Right cardiac atrium (tissue), 5 donors: ENCODE measurements around the gene NHEJ1. TPM values are rescaled to one million over a fixed set of nuclear protein-coding genes. Genes with fewer than 3 reads are reported as not detected.
A peak's percentile ranks its signal among the peaks of the same experiment; 100 is the strongest.

Experiments used
- ATAC-seq, 2 donors: fragments of 200-7000 bp; cut with Tn5 transposase; one replicate each; pipeline versions ENCODE4 v1.8.0 to v1.9.1; 2020; ENCODE audit warnings: moderate library complexity in 2 of 2, mild to moderate bottlenecking in 1 of 2
- DNase-seq, 3 donors: peaks; one replicate each; pipeline ENCODE4 v3.0.0-alpha.2; 2020
- H3K27ac ChIP-seq: one replicate; pipeline ENCODE4 v1.5.1; 2013; ENCODE audit warnings: mild to moderate bottlenecking, low read length, control low read depth, moderate library complexity
- H3K27me3 ChIP-seq: one replicate; pipeline ENCODE4 v1.6.1; 2013; ENCODE audit not compliant: control insufficient read depth, insufficient read depth
- H3K4me1 ChIP-seq: one replicate; pipeline ENCODE4 v1.6.1; 2013; ENCODE audit warnings: low read length; ENCODE audit not compliant: control insufficient read depth, insufficient read depth
- H3K4me3 ChIP-seq: one replicate; pipeline ENCODE4 v1.5.1; 2013; ENCODE audit warnings: low read length, control low read depth
- H3K9me3 ChIP-seq: one replicate; pipeline ENCODE4 v1.6.1; 2013; ENCODE audit warnings: low read length; ENCODE audit not compliant: control insufficient read depth
- WGBS: extraction: QIAGEN DNeasy Blood & Tissue Kit; methylation state at CpG from one replicate; pipeline ENCODE4 v1.1.7; 2013; 5-methylcytosine and 5-hydroxymethylcytosine counted together
- intact Hi-C, 4 donors: fragments of 100-400 bp; cut with DNase I; formaldehyde crosslinking; loops; one replicate each; pipeline versions ENCODE4 v1.11.0 to v1.14.0; 2022 to 2023
- polyA plus RNA-seq: library from polyadenylated mRNA; stranded (reverse); fragments of 200-250 nt; gene quantifications from one replicate; pipeline ENCODE4 v1.2.3, GENCODE V29; 2013
- total RNA-seq, 4 donors: library from RNA; stranded (reverse); fragmentation: NEBNext Ultra II Directional; extraction: Animal tissue kit (Norgen Biotek cat#: 25700); gene quantifications; one replicate each; pipeline ENCODE4 v1.2.1, GENCODE V29; 2021
- donor health status: healthy with polysubstance abuse.
- donor health status: DM: no; HTN: yes; CAD: no.
- donor health status: DM: no; HTN: no; CAD: no.
- donor health status: DM: no; HTN: yes; CAD: no; lungs with severe emphysema.
- donor health status: DM: yes; HTN: yes; CAD: no.

The NHEJ1 gene
- total and polyA plus RNA-seq, 5 donors, result 5.4 to 9.4 (median 9.1) TPM

DNA sequence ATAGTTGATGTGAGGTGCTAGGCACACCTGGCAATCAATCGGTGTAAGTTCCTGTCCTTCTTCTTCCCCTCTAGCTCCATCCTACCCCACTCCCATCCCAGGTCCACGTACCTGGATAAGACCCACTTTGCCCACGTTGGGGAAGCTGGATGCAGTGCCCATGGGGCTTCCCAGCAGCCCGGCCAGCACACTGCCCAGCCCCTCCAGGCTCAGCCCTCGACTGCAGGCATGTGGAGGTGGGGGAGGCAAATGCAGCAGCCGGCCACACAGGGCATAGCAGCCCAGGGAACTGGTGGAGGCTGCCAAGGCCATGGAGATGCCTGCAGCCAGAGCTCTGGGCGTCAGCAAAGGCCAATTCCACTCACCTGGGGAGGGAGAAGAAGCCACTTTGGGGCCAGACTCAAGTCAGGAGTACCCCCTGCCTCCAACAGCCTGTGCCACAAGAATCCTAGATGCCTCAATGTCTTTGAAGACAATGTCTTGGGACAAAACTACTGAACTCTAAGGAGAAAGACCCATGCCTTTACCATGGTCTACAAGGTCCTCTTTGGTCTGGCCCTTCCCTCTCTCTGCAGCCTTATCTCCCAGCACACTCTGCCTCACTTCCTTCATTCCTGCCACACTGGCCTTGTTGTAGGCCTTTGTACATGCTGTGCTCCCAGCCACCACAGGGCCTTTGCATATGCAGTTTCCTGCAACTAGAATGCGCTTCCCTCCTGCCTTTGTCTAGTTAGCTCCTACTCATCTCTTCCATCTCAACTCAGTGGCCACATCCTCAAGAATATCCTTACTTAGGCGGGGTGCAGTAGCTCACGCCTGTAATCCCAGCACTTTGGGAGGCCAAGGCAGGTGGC, 4.7 kb upstream of the NHEJ1 start:
- H3K4me3 ChIP-seq, result no peak overlapping the region
- intact Hi-C loops, result loop anchor here in 2 of 4 donors (5.0 to 10.0 kb wide), 2 partner anchors 127 to 130 kb away; no protein-coding TSS in a partner anchor
- no peak overlapping the region for H3K27ac ChIP-seq
- DNase-seq, result no peak
- no peaks in the 10 kb centered on the region for H3K27me3 ChIP-seq
- WGBS, result 83% methylated on average over 10 of the region's 10 CpGs
- peaks cover 3% of the 10 kb centered on the region for H3K4me1 ChIP-seq
- no peaks in the 10 kb centered on the region for H3K9me3 ChIP-seq
- no peak for ATAC-seq

GRCh38 chr2:219163156-219163555, 2.5 kb upstream of the NHEJ1 start:
- 91% methylated on average over 6 of the region's 6 CpGs for WGBS
- ATAC-seq, result no peak
- intact Hi-C loops, result loop anchor here in 2 of 4 donors (5.0 to 10.0 kb wide), 2 partner anchors 132 to 134 kb away; no protein-coding TSS in a partner anchor

GRCh38 chr2:219161097-219161496, 482 bp upstream of the NHEJ1 start:
- intact Hi-C loops, result loop anchor here in 3 of 4 donors (2.0 to 10.0 kb wide), 3 partner anchors 134 to 136 kb away; no protein-coding TSS in a partner anchor
- H3K27me3 ChIP-seq, result no peaks in the 10 kb centered on the region
- peaks cover 3% of the 10 kb centered on the region for H3K4me1 ChIP-seq
- ATAC-seq (no peak), DNase-seq (no peak)
- no peaks in the 10 kb centered on the region for H3K9me3 ChIP-seq
- peak overlapping the region; percentile 98 for H3K27ac ChIP-seq
- H3K4me3 ChIP-seq, result peak overlapping the region; percentile 61
- WGBS, result 70% methylated on average over 4 of the region's 4 CpGs

More at GRCh38 chr2:219163156-219163555, 2.5 kb upstream of the NHEJ1 start:
- Histone ChIP-seq H3K4me3 (no peak overlapping the region), H3K27ac (no peak overlapping the region), H3K9me3 (no peaks in the 10 kb centered on the region), H3K4me1 (peaks cover 3% of the 10 kb centered on the region), H3K27me3 (no peaks in the 10 kb centered on the region)
- DNase-seq, result no peak

DNA sequence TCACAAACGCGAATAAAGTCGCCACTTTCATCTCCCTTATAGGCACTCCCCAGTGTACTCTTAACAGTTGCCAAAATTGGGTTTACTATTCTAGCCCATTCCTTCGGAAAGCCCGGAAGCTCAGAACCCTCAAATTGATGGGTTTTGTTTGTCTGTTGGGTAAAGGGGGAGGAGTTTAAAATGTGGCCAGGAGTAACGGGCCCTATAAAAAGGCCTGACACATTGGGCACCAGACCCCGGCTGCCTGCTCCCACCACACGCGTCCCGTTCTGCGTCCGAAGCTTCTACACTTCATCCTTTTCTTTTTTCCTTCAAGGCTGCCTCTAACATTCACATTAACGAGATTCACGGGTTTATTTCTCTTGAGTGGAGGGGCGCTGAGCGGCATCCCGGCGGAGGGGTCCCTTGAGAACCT, 837 bp downstream of the NHEJ1 start:
- intact Hi-C loops, result loop anchor here in 3 of 4 donors (2.0 to 10.0 kb wide), 3 partner anchors 135 to 138 kb away; no protein-coding TSS in a partner anchor
- no peaks in the 10 kb centered on the region for H3K9me3 ChIP-seq
- H3K4me1 ChIP-seq, result peaks cover 3% of the 10 kb centered on the region
- 8% methylated on average over 18 of the region's 18 CpGs for WGBS
- peak overlapping the region; percentile 61 for H3K4me3 ChIP-seq
- H3K27ac ChIP-seq, result peak overlapping the region; percentile 5
- no peak for ATAC-seq
- no peaks in the 10 kb centered on the region for H3K27me3 ChIP-seq
- no peak for DNase-seq

DNA sequence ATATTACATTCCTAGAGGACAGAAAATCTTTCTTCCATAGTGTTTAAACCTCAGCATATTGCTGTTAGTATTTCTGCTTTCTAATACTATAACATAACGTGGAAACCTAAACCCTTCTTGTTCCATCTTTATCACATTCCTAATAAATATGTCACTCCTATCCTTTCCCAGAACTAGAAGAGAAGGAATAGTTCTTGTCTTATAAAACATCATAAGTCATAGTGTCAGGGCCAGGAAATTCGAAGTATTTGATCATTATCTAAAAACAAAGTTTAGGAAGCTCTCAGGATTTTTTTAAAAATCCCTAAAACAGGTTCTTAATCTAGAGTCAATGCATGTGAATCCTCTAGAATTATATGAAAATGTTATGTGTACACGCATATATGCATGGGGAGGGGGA, 2.0 kb downstream of the NHEJ1 start:
- H3K4me3 ChIP-seq, result no peak overlapping the region
- no peak overlapping the region for H3K27ac ChIP-seq
- 86% methylated on average over 3 of the region's 3 CpGs for WGBS
- no peak for DNase-seq
- no peaks in the 10 kb centered on the region for H3K27me3 ChIP-seq
- intact Hi-C loops, result no loop called here
- peaks cover 3% of the 10 kb centered on the region for H3K4me1 ChIP-seq
- no peaks in the 10 kb centered on the region for H3K9me3 ChIP-seq
- ATAC-seq, result no peak

DNA sequence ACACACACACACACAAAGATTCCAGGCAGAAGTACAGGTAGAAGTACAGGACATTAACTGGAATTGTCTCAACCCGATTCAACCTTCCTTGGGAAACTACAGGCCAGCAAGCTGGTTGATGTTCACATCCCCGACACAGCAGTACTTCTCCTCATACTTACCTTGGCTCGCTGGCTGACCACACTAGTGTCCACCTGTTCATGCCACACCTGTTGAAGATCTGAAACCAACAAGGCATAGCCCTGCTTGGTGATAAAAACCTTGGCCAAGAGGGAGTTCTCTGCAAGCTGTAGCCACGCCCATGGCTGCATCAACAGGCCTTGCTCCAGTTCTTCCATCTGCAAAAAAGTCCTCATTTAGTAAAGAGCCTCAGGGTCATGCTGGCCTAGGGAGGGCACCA, 2.6 kb downstream of the NHEJ1 start:
- Histone ChIP-seq H3K4me1 (peaks cover 3% of the 10 kb centered on the region), H3K9me3 (no peaks in the 10 kb centered on the region), H3K4me3 (no peak overlapping the region), H3K27me3 (no peaks in the 10 kb centered on the region), H3K27ac (no peak overlapping the region)
- DNase-seq (no peak), ATAC-seq (no peak)
- intact Hi-C loops, result no loop called here
- 96% methylated on average over 4 of the region's 4 CpGs for WGBS

DNA sequence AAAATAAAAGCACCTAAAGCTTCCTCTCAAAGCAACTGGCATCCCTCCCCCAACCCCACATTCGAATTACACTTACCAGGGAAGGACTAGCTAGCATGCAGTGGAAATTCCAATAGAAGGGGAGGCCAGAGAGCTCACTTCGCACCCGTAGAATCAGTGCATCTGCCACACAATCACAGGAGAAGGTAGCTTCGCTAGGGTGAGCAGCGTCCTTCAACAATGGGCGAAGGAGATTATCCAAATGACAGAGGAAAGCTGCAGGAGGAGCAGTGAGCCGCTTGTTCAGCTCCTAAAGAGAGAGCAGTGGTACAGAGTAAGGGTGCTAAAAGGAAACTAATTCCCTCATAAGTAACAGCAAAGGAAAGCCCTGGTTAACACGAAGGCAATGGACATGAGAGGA, 3.2 kb downstream of the NHEJ1 start:
- intact Hi-C loops, result no loop called here
- H3K9me3 ChIP-seq, result no peaks in the 10 kb centered on the region
- ATAC-seq, result no peak
- peaks cover 3% of the 10 kb centered on the region for H3K4me1 ChIP-seq
- H3K4me3 ChIP-seq, result no peak overlapping the region
- no peak overlapping the region for H3K27ac ChIP-seq
- H3K27me3 ChIP-seq, result no peaks in the 10 kb centered on the region
- 90% methylated on average over 8 of the region's 8 CpGs for WGBS
- no peak for DNase-seq

DNA sequence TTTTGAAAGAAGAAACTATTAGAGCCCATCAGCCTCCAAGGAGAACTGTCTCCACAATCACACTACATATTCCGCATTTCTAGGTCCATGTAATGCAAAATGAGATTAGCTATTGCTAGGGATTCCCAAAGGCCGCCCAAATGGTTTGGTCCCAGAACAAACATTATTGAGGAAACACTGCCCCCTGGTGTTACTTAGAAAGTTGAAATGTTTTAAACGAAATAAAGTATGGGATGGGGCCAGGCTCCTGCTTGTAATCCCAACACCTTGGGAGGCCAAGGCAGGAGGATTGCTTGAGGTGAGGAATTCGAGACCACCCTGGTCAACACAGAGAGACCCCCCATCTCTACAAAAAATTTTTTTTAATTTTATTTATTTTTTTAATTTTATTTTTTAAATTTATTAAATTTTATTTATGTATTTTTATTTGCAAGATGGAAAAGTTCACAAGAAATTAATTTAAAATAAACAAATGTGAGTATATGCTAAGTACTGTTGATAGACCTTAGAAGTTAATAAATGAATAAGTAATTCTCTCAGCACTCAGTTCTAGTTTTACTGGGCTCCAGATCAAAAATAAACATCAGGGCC, 5.5 kb downstream of the NHEJ1 start:
- ATAC-seq, result peak; percentile 52 to 53
- H3K27ac ChIP-seq, result no peak overlapping the region
- H3K27me3 ChIP-seq, result no peaks in the 10 kb centered on the region
- intact Hi-C loops, result loop anchor here in 1 of 4 donors (2.0 kb wide), 1 partner anchor 96 kb away; no protein-coding TSS in a partner anchor
- no peak overlapping the region for H3K4me3 ChIP-seq
- no peaks in the 10 kb centered on the region for H3K9me3 ChIP-seq
- DNase-seq, result peak in 1 of 3 donors; percentile 42
- no peaks in the 10 kb centered on the region for H3K4me1 ChIP-seq
- WGBS, result 7% methylated on average over 4 of the region's 4 CpGs

DNA sequence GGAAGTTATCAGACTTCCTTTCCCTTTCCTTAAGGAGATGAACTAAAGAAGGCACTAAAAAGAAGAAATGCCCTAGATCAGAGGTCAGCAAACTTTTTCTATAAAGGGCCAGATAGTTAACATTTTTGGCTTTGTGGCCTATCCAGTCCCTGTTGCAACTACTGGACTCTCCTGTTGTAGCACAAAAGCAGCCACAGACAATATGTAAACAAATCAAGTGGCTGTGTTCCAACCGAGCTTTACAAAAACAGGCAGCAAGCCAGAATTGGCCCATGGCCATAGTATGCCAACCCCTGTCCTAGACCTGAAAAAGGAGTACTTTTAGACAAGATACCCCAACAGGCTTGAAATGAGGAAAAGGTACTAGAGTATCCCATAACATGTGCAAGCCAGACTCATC, 10.9 kb downstream of the NHEJ1 start:
- 30% methylated on average over 1 of the region's 1 CpG for WGBS
- no peak overlapping the region for H3K4me3 ChIP-seq
- DNase-seq (no peak), ATAC-seq (no peak)
- intact Hi-C loops, result loop anchor here in 2 of 4 donors (2.0 to 10.0 kb wide), 3 partner anchors 91 to 122 kb away; no protein-coding TSS in a partner anchor
- H3K27me3 ChIP-seq, result no peaks in the 10 kb centered on the region
- H3K9me3 ChIP-seq, result no peaks in the 10 kb centered on the region
- no peaks in the 10 kb centered on the region for H3K4me1 ChIP-seq
- H3K27ac ChIP-seq, result no peak overlapping the region

DNA sequence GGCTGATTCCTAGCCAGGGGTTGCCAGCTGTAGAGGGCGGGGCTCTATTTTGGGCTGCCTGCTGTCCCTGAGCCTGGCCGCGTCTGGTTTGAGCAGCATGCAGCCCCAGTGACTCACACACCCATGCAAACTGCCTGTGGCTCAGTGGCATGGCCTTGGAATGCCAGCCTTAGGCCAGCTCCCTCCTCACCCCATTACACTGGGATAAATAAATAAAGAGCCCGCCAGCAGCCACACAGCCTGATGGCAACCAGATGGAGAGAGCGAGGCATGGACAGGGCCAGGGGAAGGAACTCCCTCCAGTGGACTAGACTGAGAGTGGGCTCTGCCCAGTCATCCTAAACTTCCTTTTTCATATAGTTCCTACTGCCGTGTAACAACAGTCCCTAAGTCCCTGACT, 18.3 kb downstream of the NHEJ1 start:
- Histone ChIP-seq H3K4me3 (no peak overlapping the region), H3K27me3 (no peaks in the 10 kb centered on the region), H3K9me3 (no peaks in the 10 kb centered on the region), H3K27ac (no peak overlapping the region), H3K4me1 (no peaks in the 10 kb centered on the region)
- intact Hi-C loops, result loop anchor here in 1 of 4 donors (10.0 kb wide), 1 partner anchor 88 kb away; no protein-coding TSS in a partner anchor
- 93% methylated on average over 6 of the region's 6 CpGs for WGBS
- no peak for DNase-seq
- peak in 1 of 2 donors; percentile 38 for ATAC-seq

DNA sequence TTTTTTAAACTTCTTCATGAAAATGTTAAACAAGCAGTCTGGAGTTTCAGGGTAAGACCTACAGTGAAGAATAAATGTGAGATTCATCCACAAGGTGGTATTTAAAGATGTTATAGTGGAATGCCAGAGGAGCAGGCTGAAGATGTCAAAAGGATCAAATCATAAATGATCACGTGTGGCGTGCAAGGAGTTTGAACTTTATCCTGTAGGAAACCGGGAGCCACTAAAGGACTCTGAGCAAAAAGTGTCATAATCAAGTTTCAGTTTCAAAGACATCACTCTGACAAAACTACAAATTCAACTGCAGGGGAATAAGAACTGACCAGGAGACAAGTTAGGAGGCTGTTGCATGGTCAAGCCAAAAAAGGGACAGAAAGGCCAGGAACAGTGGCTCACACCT, 19.9 kb downstream of the NHEJ1 start:
- WGBS, result 96% methylated on average over 3 of the region's 3 CpGs
- intact Hi-C loops, result loop anchor here in 1 of 4 donors (10.0 kb wide), 1 partner anchor 86 kb away; no protein-coding TSS in a partner anchor

More for the DNA sequence above, 19.9 kb downstream of the NHEJ1 start:
- DNase-seq, result no peak
- no peaks in the 10 kb centered on the region for H3K4me1 ChIP-seq
- H3K4me3 ChIP-seq, result no peak overlapping the region
- no peaks in the 10 kb centered on the region for H3K27me3 ChIP-seq
- H3K27ac ChIP-seq, result no peak overlapping the region
- ATAC-seq, result no peak
- H3K9me3 ChIP-seq, result no peaks in the 10 kb centered on the region
